Endothelial cell of umbilical vein (primary cell): Measurements from ENCODE around the gene LCE3A. TPM values are rescaled to one million over a fixed set of nuclear protein-coding genes. Genes with fewer than 3 reads are reported as not detected.

ENCODE experiments used
- BruUV-seq: library from RNA; stranded (reverse); fragments of 400-500 nt; replicated peaks from 2 replicates; lab custom pipeline; 2021; lab: Mats Ljungman, UMichigan
- CTCF ChIA-PET: fragments of 300-600, 350-600 bp; sonication (Branson Sonifier 250); formaldehyde crosslinking; loops from one replicate; lab custom pipeline; 2021; ENCODE audit warnings: antibody characterized with exemption, inconsistent platforms; lab: Charles Lee
- POLR2A ChIA-PET: fragments of 300-600, 350-600 bp; sonication (Branson Sonifier 250); formaldehyde crosslinking; loops from one replicate; lab custom pipeline; 2021; ENCODE audit warnings: antibody characterized with exemption, inconsistent platforms; lab: Charles Lee
- DNase-seq: peaks from one replicate; pipeline ENCODE4 v3.0.0-alpha.2; 2011; ENCODE audit warnings: low read depth, low spot score
- FAIRE-seq: peaks from 2 replicates; lab custom pipeline; 2011; peaks lifted over from hg19 to GRCh38; lab: Jason Lieb, UNC
- H2AFZ ChIP-seq: 2 replicates; pipeline ENCODE4 v1.6.0; 2012; ENCODE audit warnings: low read depth, low read length, control low read depth, inconsistent platforms
- H3K27ac ChIP-seq: 2 replicates; pipeline ENCODE4 v1.5.1; 2011; ENCODE audit warnings: low read depth, mild to moderate bottlenecking, control low read depth, low read length, moderate library complexity; ENCODE audit not compliant: insufficient read depth
- H3K27me3 ChIP-seq, 2 experiments: 2 replicates each; pipeline versions ENCODE4 v1.6.0 to v1.6.1; 2011; ENCODE audit warnings: low read length in 2 of 2, mixed read lengths in 1 of 2; ENCODE audit not compliant: control insufficient read depth in 2 of 2, insufficient read depth in 2 of 2
- H3K36me3 ChIP-seq, 2 experiments: 2 replicates in 1 of 2; 3 replicates in 1 of 2; pipeline ENCODE4 v1.5.1; 2011; ENCODE audit warnings: low read length in 2 of 2, mild to moderate bottlenecking in 1 of 2, moderate library complexity in 1 of 2; ENCODE audit not compliant: control insufficient read depth in 2 of 2, insufficient read depth in 2 of 2; ENCODE audit errors: extremely low read depth in 1 of 2
- H3K4me1 ChIP-seq: 3 replicates; pipeline ENCODE4 v1.5.1; 2011; ENCODE audit warnings: mild to moderate bottlenecking, low read length; ENCODE audit not compliant: control insufficient read depth, insufficient read depth; ENCODE audit errors: extremely low read depth
- H3K4me2 ChIP-seq: 2 replicates; pipeline ENCODE4 v1.6.1; 2011; ENCODE audit warnings: low read length, control low read depth, mixed read lengths; ENCODE audit not compliant: insufficient read depth
- H3K4me3 ChIP-seq, 3 experiments: fragments of 200-600 bp in 1 of 3; sonication (generic), shearing (Covaris generic) in 1 of 3; replicated peaks in 1 of 3; 2 replicates each; pipeline ENCODE4 v1.5.1; 2011 to 2016; ENCODE audit warnings: control low read depth in 3 of 3, low read length in 3 of 3, mild to moderate bottlenecking in 2 of 3, inconsistent platforms in 1 of 3, low read depth in 1 of 3, moderate library complexity in 1 of 3; ENCODE audit not compliant: insufficient read depth in 1 of 3
- H3K79me2 ChIP-seq: 2 replicates; pipeline ENCODE4 v1.6.0; 2012; ENCODE audit warnings: low read length, inconsistent platforms; ENCODE audit not compliant: control insufficient read depth, insufficient read depth
- H3K9ac ChIP-seq: replicated peaks from 2 replicates; pipeline ENCODE3; 2011; ENCODE audit warnings: low read length, control low read depth; ENCODE audit not compliant: insufficient read depth; ENCODE audit errors: extremely low read depth
- H3K9me1 ChIP-seq: replicated peaks from 3 replicates; pipeline ENCODE4 v1.6.0; 2011; ENCODE audit warnings: mild to moderate bottlenecking, low read length; ENCODE audit not compliant: control insufficient read depth, insufficient read depth; ENCODE audit errors: extremely low read depth
- H3K9me3 ChIP-seq: replicated peaks from 2 replicates; pipeline ENCODE4 v1.5.1; 2012; ENCODE audit warnings: low read length, inconsistent platforms; ENCODE audit not compliant: control insufficient read depth, insufficient read depth
- H4K20me1 ChIP-seq: replicated peaks from 2 replicates; pipeline ENCODE3; 2011; ENCODE audit warnings: mild to moderate bottlenecking, low read length; ENCODE audit not compliant: control insufficient read depth, insufficient read depth; ENCODE audit errors: extremely low read depth
- EZH2 ChIP-seq: IDR thresholded peaks from 2 replicates; pipeline ENCODE4 v1.6.1; 2012; ENCODE audit warnings: borderline replicate concordance, low read depth, mild to moderate bottlenecking, moderate library complexity, low read length, inconsistent platforms; ENCODE audit not compliant: severe bottlenecking
- FOS ChIP-seq: IDR thresholded peaks from 2 replicates; pipeline ENCODE4 v1.6.1; 2011; ENCODE audit warnings: mild to moderate bottlenecking, low read length, moderate library complexity, borderline replicate concordance; ENCODE audit not compliant: insufficient read depth
- GATA2 ChIP-seq: IDR thresholded peaks from 2 replicates; pipeline ENCODE4 v1.7.0; 2011; ENCODE audit warnings: low read depth, mild to moderate bottlenecking, moderate library complexity, mixed read lengths, low read length; ENCODE audit not compliant: insufficient read length, insufficient read depth
- JUN ChIP-seq: IDR thresholded peaks from 2 replicates; pipeline ENCODE4 v1.6.1; 2011; ENCODE audit warnings: borderline replicate concordance, low read depth; ENCODE audit not compliant: insufficient read length, insufficient read depth
- MYC ChIP-seq: IDR thresholded peaks from one replicate; pipeline ENCODE4 v1.6.1; 2011; ENCODE audit warnings: mild to moderate bottlenecking, low read depth, low read length
- POLR2A ChIP-seq: IDR thresholded peaks from 2 replicates; pipeline ENCODE4 v1.6.1; 2012; ENCODE audit warnings: low read depth, mild to moderate bottlenecking, control low read depth, low read length
- POLR2AphosphoS5 ChIP-seq: IDR thresholded peaks from 2 replicates; pipeline ENCODE4 v1.6.1; 2012; ENCODE audit warnings: low read depth, mild to moderate bottlenecking, control low read depth, low read length, moderate library complexity; ENCODE audit not compliant: insufficient read depth
- dilution Hi-C: fragments of 300-500 bp; cut with MboI; formaldehyde crosslinking; loops from one replicate; pipeline ENCODE4 v1.15.0; 2019; ENCODE audit warnings: low sequenced_read_pairs; ENCODE audit not compliant: extremely low pct_ligation_motif_present
- intact Hi-C: fragments of 100-400 bp; cut with micrococcal nuclease; formaldehyde crosslinking; loops from one replicate; pipeline ENCODE4 v1.10.0; 2022
- polyA plus RNA-seq, 4 experiments: library from polyadenylated mRNA; depleted of rRNA in 3 of 4; stranded (reverse) in 3 of 4; unstranded in 1 of 4; fragments of >200 nt; gene quantifications; 2 replicates each; pipeline versions ENCODE4 v1.2.1 to v1.2.3, GENCODE V29; 2011 to 2012; ENCODE audit warnings: missing spikeins in 1 of 4
- total RNA-seq: library from RNA; stranded (reverse); gene quantifications from 2 replicates; pipeline ENCODE4 v1.2.3, GENCODE V29; 2021
- TF ChIP-seq, protein P1 (sequence below), 2 donors: IDR thresholded peaks; 1 replicate in 1 of 2; 2 replicates in 1 of 2; pipeline ENCODE4 v1.5.1; 2011; ENCODE audit warnings: low read length in 2 of 2, mild to moderate bottlenecking in 2 of 2, moderate library complexity in 2 of 2, control low read depth in 1 of 2, inconsistent platforms in 1 of 2, low read depth in 1 of 2; ENCODE audit not compliant: insufficient read depth in 1 of 2; ENCODE audit errors: extremely low read depth in 1 of 2
- TF ChIP-seq, protein P2 (sequence below): IDR thresholded peaks from 2 replicates; pipeline ENCODE4 v1.6.1; 2011; ENCODE audit not compliant: insufficient read depth, insufficient read length

Gene LCE3A
- total and polyA plus RNA-seq, 2 donors (not counting 3 experiments of a cell fraction or from before 2014, with no cell fraction given) = not detected

DNA sequence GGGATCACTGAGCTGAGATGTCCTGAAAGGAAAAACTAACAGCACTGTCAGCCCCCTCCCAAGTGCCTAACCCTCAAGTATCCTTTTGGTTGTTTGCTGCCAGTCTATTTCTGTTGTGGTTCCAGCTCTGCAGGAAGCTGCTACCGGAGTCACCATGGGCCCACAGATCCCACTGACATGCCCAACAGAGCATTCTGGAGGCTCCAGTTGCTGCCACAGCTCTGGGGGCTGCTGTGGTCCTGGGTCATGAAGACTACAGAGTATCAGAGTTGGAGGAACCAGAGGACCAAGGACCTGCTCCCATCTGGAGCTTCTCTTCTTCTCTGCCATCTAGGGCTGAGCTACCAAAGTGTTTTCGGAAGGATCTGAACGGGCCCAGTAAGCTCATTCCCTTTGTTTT, 910 bp downstream of the LCE3A start:
- intact Hi-C loops = no loop called here
- dilution Hi-C loops = no loop called here
- Histone ChIP-seq H3K27me3 (no peaks in the 10 kb centered on the region), H4K20me1 (no peaks in the 10 kb centered on the region), H3K4me3 (no peak overlapping the region), H3K4me2 (no peak overlapping the region), H3K9me1 (no peaks in the 10 kb centered on the region), H3K4me1 (no peaks in the 10 kb centered on the region), H3K36me3 (no peaks in the 10 kb centered on the region), H3K9ac (no peak overlapping the region), H3K9me3 (peaks cover 2% of the 10 kb centered on the region), H2AFZ (no peak overlapping the region), H3K79me2 (no peaks in the 10 kb centered on the region), H3K27ac (no peak overlapping the region)
- BruUV-seq = no TSS peak
- FAIRE-seq (no peak), DNase-seq (no peak)
- CTCF ChIA-PET = no interaction called here
- POLR2A ChIA-PET = no interaction called here
- TF ChIP-seq EZH2 (no peak), JUN (no peak), MYC (no peak), GATA2 (no peak), POLR2AphosphoS5 (no peak), POLR2A (no peak), FOS (no peak)
- TF ChIP-seq, protein P1, sequence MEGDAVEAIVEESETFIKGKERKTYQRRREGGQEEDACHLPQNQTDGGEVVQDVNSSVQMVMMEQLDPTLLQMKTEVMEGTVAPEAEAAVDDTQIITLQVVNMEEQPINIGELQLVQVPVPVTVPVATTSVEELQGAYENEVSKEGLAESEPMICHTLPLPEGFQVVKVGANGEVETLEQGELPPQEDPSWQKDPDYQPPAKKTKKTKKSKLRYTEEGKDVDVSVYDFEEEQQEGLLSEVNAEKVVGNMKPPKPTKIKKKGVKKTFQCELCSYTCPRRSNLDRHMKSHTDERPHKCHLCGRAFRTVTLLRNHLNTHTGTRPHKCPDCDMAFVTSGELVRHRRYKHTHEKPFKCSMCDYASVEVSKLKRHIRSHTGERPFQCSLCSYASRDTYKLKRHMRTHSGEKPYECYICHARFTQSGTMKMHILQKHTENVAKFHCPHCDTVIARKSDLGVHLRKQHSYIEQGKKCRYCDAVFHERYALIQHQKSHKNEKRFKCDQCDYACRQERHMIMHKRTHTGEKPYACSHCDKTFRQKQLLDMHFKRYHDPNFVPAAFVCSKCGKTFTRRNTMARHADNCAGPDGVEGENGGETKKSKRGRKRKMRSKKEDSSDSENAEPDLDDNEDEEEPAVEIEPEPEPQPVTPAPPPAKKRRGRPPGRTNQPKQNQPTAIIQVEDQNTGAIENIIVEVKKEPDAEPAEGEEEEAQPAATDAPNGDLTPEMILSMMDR (IDR thresholded peaks at IDR 0.05; ENCODE audit: extremely low read depth in 1 of 2, insufficient read depth in 1 of 2, low read depth in 1 of 2, low read length in 2 of 2) = no peak
- TF ChIP-seq, protein P2, sequence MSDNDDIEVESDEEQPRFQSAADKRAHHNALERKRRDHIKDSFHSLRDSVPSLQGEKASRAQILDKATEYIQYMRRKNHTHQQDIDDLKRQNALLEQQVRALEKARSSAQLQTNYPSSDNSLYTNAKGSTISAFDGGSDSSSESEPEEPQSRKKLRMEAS = no peak
